Gastroesophageal sphincter (tissue), 3 donors: ENCODE measurements around the gene SASH3.

Experiments used
- CTCF ChIP-seq, 4 experiments: fragments of 200-600 bp in 2 of 4; fragments of 450-650 bp in 2 of 4; sonication (generic) in 1 of 4; IDR thresholded peaks; one replicate each; pipeline ENCODE4 v1.5.1; 2017 to 2019; ENCODE audit warnings: antibody characterized with exemption in 4 of 4, mild to moderate bottlenecking in 2 of 4, moderate library complexity in 2 of 4
- EP300 ChIP-seq: sonication (generic); formaldehyde crosslinking; IDR thresholded peaks from one replicate; pipeline ENCODE4 v1.6.1; 2017; ENCODE audit warnings: antibody characterized with exemption, mild to moderate bottlenecking
- POLR2AphosphoS5 ChIP-seq: sonication (generic); formaldehyde crosslinking; IDR thresholded peaks from one replicate; pipeline ENCODE4 v1.6.1; 2017; ENCODE audit warnings: antibody characterized with exemption

- no peak for TF ChIP-seq CTCF (IDR thresholded peaks at IDR 0.05)
- peak; percentile 48 for TF ChIP-seq POLR2AphosphoS5
- no peak for TF ChIP-seq EP300
Measured at GRCh38 chrX:129842510-129843208, 62.9 kb downstream of the SASH3 start.
